Transverse colon (tissue), 4 donors: ENCODE results near the gene CTF1. TPM values are rescaled to one million over a fixed set of nuclear protein-coding genes. Genes with fewer than 3 reads are reported as not detected.
"Not testable (repeated sequence)": the region's sequence is repeated elsewhere in the genome, so short reads cannot be mapped to it uniquely, and the experiment has no call there.

Experiments used
- DNase-seq: peaks from one replicate; pipeline ENCODE4 v3.0.0-alpha.2; 2019
- H3K27ac ChIP-seq, 4 donors: fragments of 200-600 bp; sonication (generic); 2 replicates each; pipeline ENCODE4 v1.5.1; 2016 to 2018; ENCODE audit warnings: inconsistent platforms in 4 of 4
- H3K27me3 ChIP-seq: fragments of 200-600 bp; sonication (generic); 2 replicates; pipeline ENCODE4 v1.5.1; 2017; ENCODE audit warnings: inconsistent platforms
- H3K36me3 ChIP-seq, 4 donors: fragments of 200-600 bp; sonication (generic); 2 replicates each; pipeline ENCODE4 v1.5.1; 2017 to 2019; ENCODE audit warnings: inconsistent platforms in 4 of 4
- H3K4me1 ChIP-seq, 4 donors: fragments of 200-600 bp; sonication (generic); 2 replicates each; pipeline ENCODE4 v1.5.1; 2017 to 2020; ENCODE audit warnings: inconsistent platforms in 4 of 4
- H3K4me3 ChIP-seq, 4 donors: fragments of 200-600 bp; sonication (generic); 1 replicate in 1 of 4; 2 replicates in 3 of 4; pipeline versions ENCODE4 v1.5.1 to v1.6.1; 2017 to 2019; ENCODE audit warnings: inconsistent platforms in 4 of 4
- H3K9me3 ChIP-seq, 2 donors: fragments of 200-600 bp; sonication (generic); 2 replicates each; pipeline ENCODE4 v1.5.1; 2017 to 2019; ENCODE audit warnings: inconsistent platforms in 2 of 2
- CTCF ChIP-seq, 5 experiments: fragments of 200-600 bp in 3 of 5; fragments of 450-650 bp in 2 of 5; sonication (generic) in 3 of 5; IDR thresholded peaks; 1 replicate in 2 of 5; 2 replicates in 3 of 5; pipeline ENCODE4 v1.5.1; 2016 to 2017; ENCODE audit warnings: antibody characterized with exemption in 5 of 5, inconsistent platforms in 3 of 5, mild to moderate bottlenecking in 2 of 5, moderate library complexity in 1 of 5
- EP300 ChIP-seq: sonication (generic); formaldehyde crosslinking; IDR thresholded peaks from one replicate; pipeline ENCODE4 v1.6.1; 2017; ENCODE audit warnings: antibody characterized with exemption, low read depth
- POLR2A ChIP-seq: fragments of 450-650 bp; IDR thresholded peaks from one replicate; pipeline ENCODE4 v1.6.1; 2016; ENCODE audit warnings: antibody characterized with exemption, mild to moderate bottlenecking, moderate library complexity
- POLR2AphosphoS5 ChIP-seq, 3 donors: sonication (generic); formaldehyde crosslinking; IDR thresholded peaks; one replicate each; pipeline ENCODE4 v1.6.1; 2016; ENCODE audit warnings: antibody characterized with exemption in 3 of 3
- WGBS, 2 donors: methylation state at CpG; one replicate each; pipeline ENCODE4 v1.1.5; 2018; ENCODE audit warnings: low coverage in 1 of 2; 5-methylcytosine and 5-hydroxymethylcytosine counted together
- in situ Hi-C, 4 donors: fragments of 200-750 bp; cut with MboI; loops; one replicate each; pipeline versions ENCODE4 v1.15.0 to v1.15.1; 2017; ENCODE audit warnings: low sequenced_read_pairs in 3 of 4, low pct_ligation_motif_present in 1 of 4, low pct_unique_long_range_greater_than_20kb in 1 of 4
- intact Hi-C: fragments of 100-400 bp; cut with DNase I; formaldehyde crosslinking; loops from one replicate; pipeline ENCODE4 v1.15.1; 2023; ENCODE audit warnings: low total_unique reads
- total RNA-seq, 4 donors: library from RNA; depleted of rRNA; stranded (reverse); fragments of >200 nt; gene quantifications; one replicate each; pipeline ENCODE4 v1.1.0, GENCODE V29; 2016

The CTF1 gene
- total RNA-seq, 4 donors from 2014 or later: 0.82 to 0.95 TPM; not detected in 2

- Histone ChIP-seq H3K4me1 (peaks cover 0 to 27% (median 13%) of the 10 kb centered on the region in 4 donors), H3K9me3 (no peaks in the 10 kb centered on the region), H3K4me3 (no peak overlapping the region), H3K27me3 (no peaks in the 10 kb centered on the region), H3K27ac (no peak overlapping the region), H3K36me3 (peaks cover 0 to 23% (median 4%) of the 10 kb centered on the region in 4 donors)
- in situ Hi-C loops (no loop called here), intact Hi-C loops (no loop called here)
- no peak for DNase-seq
- TF ChIP-seq EP300: no peak
- no peak for TF ChIP-seq POLR2A
- TF ChIP-seq POLR2AphosphoS5 (IDR thresholded peaks at IDR 0.05): no peak
- WGBS, 2 donors: 91 to 100% methylated on average over 2 to 9 of the region's 9 CpGs
These were observed 11.2 kb upstream of the CTF1 start for GRCh38 chr16:30885196-30885595.

- TF ChIP-seq POLR2A (no peak), EP300 (no peak), CTCF (IDR thresholded peaks at IDR 0.05) (no peak), POLR2AphosphoS5 (IDR thresholded peaks at IDR 0.05) (no peak)
- no peaks in the 10 kb centered on the region for H3K9me3 ChIP-seq
- peaks cover 0 to 23% (median 4%) of the 10 kb centered on the region in 4 donors for H3K36me3 ChIP-seq
- intact Hi-C loops (no loop called here), in situ Hi-C loops (no loop called here)
- H3K27ac ChIP-seq: no peak overlapping the region
- no peak for DNase-seq
- H3K4me1 ChIP-seq: peaks cover 0 to 21% (median 12%) of the 10 kb centered on the region in 4 donors
- no peaks in the 10 kb centered on the region for H3K27me3 ChIP-seq
- H3K4me3 ChIP-seq: no peak overlapping the region
- WGBS, 2 donors: 87% methylated on average over 1 of the region's 1 CpG; no CpG with 5 or more reads in 1 of the 2 donors
These were observed 10.3 kb upstream of the CTF1 start for GRCh38 chr16:30886145-30886544.

GRCh38 chr16:30887927-30888326, 8.5 kb upstream of the CTF1 start:
- Histone ChIP-seq H3K27me3 (no peaks in the 10 kb centered on the region), H3K27ac (no peak overlapping the region), H3K4me3 (no peak overlapping the region), H3K36me3 (peaks cover 0 to 23% (median 4%) of the 10 kb centered on the region in 4 donors), H3K9me3 (no peaks in the 10 kb centered on the region), H3K4me1 (peaks cover 6 to 10% (median 6%) of the 10 kb centered on the region in 4 donors)
- intact Hi-C loops (no loop called here), in situ Hi-C loops (no loop called here)
- 88% methylated on average over 5 to 9 of the region's 9 CpGs for WGBS, 2 donors
- no peak for TF ChIP-seq POLR2A
- DNase-seq: no peak

GRCh38 chr16:30888856-30889499, 7.4 kb upstream of the CTF1 start:
- TF ChIP-seq POLR2A (no peak), POLR2AphosphoS5 (IDR thresholded peaks at IDR 0.05) (no peak), CTCF (IDR thresholded peaks at IDR 0.05) (no peak)
- 86 to 100% methylated on average over 1 to 8 of the region's 8 CpGs for WGBS, 2 donors
- Histone ChIP-seq H3K27ac (no peak overlapping the region), H3K27me3 (no peaks in the 10 kb centered on the region), H3K9me3 (no peaks in the 10 kb centered on the region), H3K36me3 (peaks cover 0 to 23% (median 4%) of the 10 kb centered on the region in 4 donors), H3K4me3 (no peak overlapping the region), H3K4me1 (peaks cover 9 to 13% (median 12%) of the 10 kb centered on the region in 4 donors)
- intact Hi-C loops (no loop called here), in situ Hi-C loops (no loop called here)
- no peak for DNase-seq

- Histone ChIP-seq H3K4me3 (no peak overlapping the region), H3K27me3 (no peaks in the 10 kb centered on the region), H3K9me3 (no peaks in the 10 kb centered on the region), H3K4me1 (peaks cover 13 to 19% (median 18%) of the 10 kb centered on the region in 4 donors), H3K27ac (no peak overlapping the region), H3K36me3 (peaks cover 0 to 23% (median 4%) of the 10 kb centered on the region in 4 donors)
- intact Hi-C loops (no loop called here), in situ Hi-C loops (no loop called here)
- TF ChIP-seq POLR2A (no peak), CTCF (IDR thresholded peaks at IDR 0.05) (no peak), EP300 (no peak), POLR2AphosphoS5 (IDR thresholded peaks at IDR 0.05) (no peak)
- WGBS, 2 donors: 70 to 89% methylated on average over 2 to 5 of the region's 5 CpGs
- no peak for DNase-seq
These were observed 6.7 kb upstream of the CTF1 start for GRCh38 chr16:30889721-30890120.

GRCh38 chr16:30891043-30891823, 5.2 kb upstream of the CTF1 start:
- DNase-seq, in situ Hi-C loops: not testable (repeated sequence)

More at GRCh38 chr16:30891043-30891823, 5.2 kb upstream of the CTF1 start:
- peaks cover 0 to 18% (median 0%) of the 10 kb centered on the region in 4 donors for H3K36me3 ChIP-seq
- intact Hi-C loops, H3K9me3 ChIP-seq, H3K4me3 ChIP-seq, H3K27ac ChIP-seq, H3K27me3 ChIP-seq: not testable (repeated sequence)
- 89 to 90% methylated on average over 12 to 15 of the region's 15 CpGs for WGBS, 2 donors
- H3K4me1 ChIP-seq: peaks cover 19 to 35% (median 27%) of the 10 kb centered on the region in 4 donors
